ENCODE results near the gene ZNF853. TPM values are rescaled to one million over a fixed set of nuclear protein-coding genes. Genes with fewer than 3 reads are reported as not detected.
A peak's percentile ranks its signal among the peaks of the same experiment; 100 is the strongest.

Gene ZNF853
- total RNA-seq, 1 experiment from 2014 or later, result 1.0 TPM

- TF ChIP-seq EZH2phosphoT487 (IDR thresholded peaks at IDR 0.05; ENCODE audit: borderline replicate concordance, low read length) (no peak), EZH2 (IDR thresholded peaks at IDR 0.05; ENCODE audit: low read length, unreplicated experiment) (no peak)
- TF ChIP-seq, protein P1, sequence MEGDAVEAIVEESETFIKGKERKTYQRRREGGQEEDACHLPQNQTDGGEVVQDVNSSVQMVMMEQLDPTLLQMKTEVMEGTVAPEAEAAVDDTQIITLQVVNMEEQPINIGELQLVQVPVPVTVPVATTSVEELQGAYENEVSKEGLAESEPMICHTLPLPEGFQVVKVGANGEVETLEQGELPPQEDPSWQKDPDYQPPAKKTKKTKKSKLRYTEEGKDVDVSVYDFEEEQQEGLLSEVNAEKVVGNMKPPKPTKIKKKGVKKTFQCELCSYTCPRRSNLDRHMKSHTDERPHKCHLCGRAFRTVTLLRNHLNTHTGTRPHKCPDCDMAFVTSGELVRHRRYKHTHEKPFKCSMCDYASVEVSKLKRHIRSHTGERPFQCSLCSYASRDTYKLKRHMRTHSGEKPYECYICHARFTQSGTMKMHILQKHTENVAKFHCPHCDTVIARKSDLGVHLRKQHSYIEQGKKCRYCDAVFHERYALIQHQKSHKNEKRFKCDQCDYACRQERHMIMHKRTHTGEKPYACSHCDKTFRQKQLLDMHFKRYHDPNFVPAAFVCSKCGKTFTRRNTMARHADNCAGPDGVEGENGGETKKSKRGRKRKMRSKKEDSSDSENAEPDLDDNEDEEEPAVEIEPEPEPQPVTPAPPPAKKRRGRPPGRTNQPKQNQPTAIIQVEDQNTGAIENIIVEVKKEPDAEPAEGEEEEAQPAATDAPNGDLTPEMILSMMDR (conservative IDR thresholded peaks at IDR 0.05; ENCODE audit: low read depth, low read length), result no peak
- Histone ChIP-seq H4K20me1 (ENCODE audit: low read length) (no peaks in the 10 kb centered on the region), H3K36me3 (ENCODE audit: low read depth, low read length) (no peaks in the 10 kb centered on the region), H3K79me2 (ENCODE audit: low read length) (no peaks in the 10 kb centered on the region), H3K4me1 (ENCODE audit: insufficient read depth, low read length) (no peaks in the 10 kb centered on the region), H3F3A (ENCODE audit: low read length, unreplicated experiment) (no peaks in the 10 kb centered on the region), H2AFZ (ENCODE audit: low read length) (no peak overlapping the region), H3K9me2 (replicated peaks; ENCODE audit: low read length) (no peaks in the 10 kb centered on the region), H3K9me3 (ENCODE audit: low read length) (no peaks in the 10 kb centered on the region), H3K27ac (ENCODE audit: low read length) (no peak overlapping the region), H3K4me3 (ENCODE audit: low read length) (no peak overlapping the region), H3K9ac (ENCODE audit: low read length) (no peak overlapping the region), H3K4me2 (ENCODE audit: low read length) (no peak overlapping the region), H3K27me3 (ENCODE audit: low read length) (no peaks in the 10 kb centered on the region)
- CTCF ChIA-PET, result interaction anchor here (0.7 kb wide), 1 partner anchor 605 kb away, joined by 4 read pairs; no protein-coding TSS in a partner anchor
- BruUV-seq (replicated peaks), result no TSS peak
- intact Hi-C loops (cut with micrococcal nuclease), result no loop called here
- peak; percentile 7 for DNase-seq
- peak; percentile 27 for ATAC-seq
- POLR2A ChIA-PET (ENCODE audit: unreplicated experiment), result no interaction called here
Measured at GRCh38 chr7:6571160-6571779, 44.1 kb upstream of the ZNF853 start.

DNA sequence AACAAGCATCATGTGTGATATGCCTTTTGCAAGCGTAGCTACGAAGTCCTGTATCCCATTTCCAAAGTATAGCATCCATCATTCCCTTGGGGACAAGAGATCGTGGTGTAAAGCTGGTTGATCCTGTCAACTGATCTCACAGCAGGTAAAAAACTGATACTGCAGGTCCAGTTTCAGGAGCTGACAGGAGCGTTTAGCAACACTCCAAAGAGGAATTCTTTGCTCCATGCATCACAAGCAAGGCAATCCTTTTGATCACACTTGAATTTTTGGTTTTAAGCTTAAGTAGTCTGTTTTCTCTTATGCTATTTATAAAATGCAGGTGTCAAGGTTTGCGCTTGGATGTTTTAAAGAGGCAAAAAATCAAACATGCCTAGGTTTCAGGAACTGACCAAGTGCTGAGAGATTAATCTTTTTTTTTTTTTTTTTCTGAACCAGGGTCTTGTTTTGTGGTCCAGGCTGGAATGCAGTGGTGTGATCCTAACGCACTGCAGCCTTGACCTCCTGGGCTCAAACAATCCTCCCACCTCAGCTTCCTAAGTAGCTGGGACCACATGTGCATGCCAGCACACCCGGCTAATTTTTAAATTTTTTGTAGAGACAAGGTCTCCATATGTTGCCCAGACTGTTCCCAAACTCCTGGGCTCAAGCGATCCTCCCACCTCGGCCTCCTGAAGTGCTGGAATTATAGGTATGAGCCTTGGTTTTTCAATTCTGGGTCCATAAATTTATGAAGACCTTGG is 40.0 kb upstream of the ZNF853 start:
- ChIA-PET CTCF (interaction anchor here (1.4 kb wide), 1 partner anchor 16 kb away, joined by 6 read pairs; no protein-coding TSS in a partner anchor), POLR2A (ENCODE audit: unreplicated experiment) (interaction anchor here (0.6 kb wide), 1 partner anchor 9 kb away, joined by 3 read pairs; no protein-coding TSS in a partner anchor)
- Histone ChIP-seq H3K4me2 (ENCODE audit: low read length) (no peak overlapping the region), H2AFZ (ENCODE audit: low read length) (no peak overlapping the region), H3K9ac (ENCODE audit: low read length) (no peak overlapping the region), H4K20me1 (ENCODE audit: low read length) (no peaks in the 10 kb centered on the region), H3K79me2 (ENCODE audit: low read length) (no peaks in the 10 kb centered on the region), H3K27ac (ENCODE audit: low read length) (no peak overlapping the region), H3K4me3 (ENCODE audit: low read length) (no peak overlapping the region), H3K4me1 (ENCODE audit: insufficient read depth, low read length) (no peaks in the 10 kb centered on the region), H3K9me2 (replicated peaks; ENCODE audit: low read length) (no peaks in the 10 kb centered on the region), H3F3A (ENCODE audit: low read length, unreplicated experiment) (no peaks in the 10 kb centered on the region), H3K36me3 (ENCODE audit: low read depth, low read length) (no peaks in the 10 kb centered on the region), H3K9me3 (ENCODE audit: low read length) (no peaks in the 10 kb centered on the region), H3K27me3 (ENCODE audit: low read length) (no peaks in the 10 kb centered on the region)
- DNase-seq (no peak), ATAC-seq (no peak)
- no TSS peak for BruUV-seq (replicated peaks)
- TF ChIP-seq, protein P1 (conservative IDR thresholded peaks at IDR 0.05; ENCODE audit: low read depth, low read length), result no peak
- TF ChIP-seq EZH2 (IDR thresholded peaks at IDR 0.05; ENCODE audit: low read length, unreplicated experiment), result no peak
- TF ChIP-seq EZH2phosphoT487 (IDR thresholded peaks at IDR 0.05; ENCODE audit: borderline replicate concordance, low read length), result no peak
- intact Hi-C loops (cut with micrococcal nuclease), result no loop called here
